IgD-negative memory B cell (primary cell): ENCODE results near the gene GINS2. TPM values are rescaled to one million over a fixed set of nuclear protein-coding genes. Genes with fewer than 3 reads are reported as not detected.
A peak's percentile ranks its signal among the peaks of the same experiment; 100 is the strongest.

ENCODE experiments used
- H3K27ac Mint-ChIP-seq, 3 donors: one replicate each; pipeline ENCODE4 v1.8.0; 2020 to 2022; ENCODE audit warnings: mild to moderate bottlenecking in 3 of 3, mixed read lengths in 3 of 3, moderate library complexity in 1 of 3
- H3K27me3 Mint-ChIP-seq: one replicate; pipeline ENCODE4 v1.8.0; 2021; ENCODE audit warnings: mixed read lengths
- H3K36me3 Mint-ChIP-seq: one replicate; pipeline ENCODE4 v1.8.0; 2020; ENCODE audit warnings: mild to moderate bottlenecking, mixed read lengths
- H3K4me1 Mint-ChIP-seq, 3 donors: one replicate each; pipeline ENCODE4 v1.8.0; 2020 to 2022; ENCODE audit warnings: mixed read lengths in 3 of 3, mild to moderate bottlenecking in 1 of 3
- H3K4me3 Mint-ChIP-seq, 4 donors: one replicate each; pipeline ENCODE4 v1.8.0; 2020 to 2022; ENCODE audit warnings: mild to moderate bottlenecking in 4 of 4, mixed read lengths in 4 of 4, moderate library complexity in 3 of 4
- H3K9me3 Mint-ChIP-seq, 3 donors: one replicate each; pipeline ENCODE4 v1.8.0; 2020 to 2021; ENCODE audit warnings: mixed read lengths in 3 of 3, mild to moderate bottlenecking in 1 of 3
- polyA plus RNA-seq: library from polyadenylated mRNA; unstranded; fragments of 300-500 nt; fragmentation: Illumina TruSeq; gene quantifications from one replicate; pipeline ENCODE4 v1.2.3, GENCODE V29; 2021

GINS2 gene
- polyA plus RNA-seq, 1 donor from 2014 or later: 0.69 TPM

GRCh38 chr16:85674828-85675227 lies 13.9 kb downstream of the GINS2 start:
- no peak overlapping the region for H3K27ac Mint-ChIP-seq
- no peaks in the 10 kb centered on the region for H3K27me3 Mint-ChIP-seq
- no peaks in the 10 kb centered on the region for H3K9me3 Mint-ChIP-seq
- peaks cover 4% of the 10 kb centered on the region for H3K36me3 Mint-ChIP-seq
- peak overlapping the region in 2 of 4 donors; percentile 22 to 76 for H3K4me3 Mint-ChIP-seq
- peaks cover 0 to 4% (median 4%) of the 10 kb centered on the region in 3 donors for H3K4me1 Mint-ChIP-seq

- Mint-ChIP-seq H3K36me3 (peaks cover 4% of the 10 kb centered on the region), H3K4me3 (no peak overlapping the region), H3K9me3 (no peaks in the 10 kb centered on the region), H3K4me1 (peaks cover 0 to 4% (median 3%) of the 10 kb centered on the region in 3 donors), H3K27me3 (no peaks in the 10 kb centered on the region), H3K27ac (no peak overlapping the region)
Measured at GRCh38 chr16:85674418-85674755, 14.4 kb downstream of the GINS2 start.

GRCh38 chr16:85673529-85674417 lies 15.0 kb downstream of the GINS2 start:
- H3K27ac Mint-ChIP-seq: no peak overlapping the region

GRCh38 chr16:85670840-85671239 lies 17.9 kb downstream of the GINS2 start:
- Mint-ChIP-seq H3K4me1 (peaks cover 0 to 4% (median 3%) of the 10 kb centered on the region in 3 donors), H3K9me3 (no peaks in the 10 kb centered on the region), H3K36me3 (peaks cover 4% of the 10 kb centered on the region), H3K27ac (peak overlapping the region in 1 of 3 donors; percentile 31), H3K27me3 (no peaks in the 10 kb centered on the region), H3K4me3 (peak overlapping the region in 1 of 4 donors; percentile 73)

More at GRCh38 chr16:85673529-85674417, 15.0 kb downstream of the GINS2 start:
- Mint-ChIP-seq H3K9me3 (no peaks in the 10 kb centered on the region), H3K27me3 (no peaks in the 10 kb centered on the region), H3K4me3 (no peak overlapping the region), H3K36me3 (peaks cover 4% of the 10 kb centered on the region), H3K4me1 (peaks cover 0 to 4% (median 3%) of the 10 kb centered on the region in 3 donors)

GRCh38 chr16:85668676-85669424 lies 19.9 kb downstream of the GINS2 start:
- no peaks in the 10 kb centered on the region for H3K9me3 Mint-ChIP-seq
- peak overlapping the region in 1 of 3 donors; percentile 32 for H3K27ac Mint-ChIP-seq
- H3K27me3 Mint-ChIP-seq: no peaks in the 10 kb centered on the region
- H3K36me3 Mint-ChIP-seq: peaks cover 9% of the 10 kb centered on the region
- no peak overlapping the region for H3K4me3 Mint-ChIP-seq
- H3K4me1 Mint-ChIP-seq: no peaks in the 10 kb centered on the region

- Mint-ChIP-seq H3K27me3 (no peaks in the 10 kb centered on the region), H3K4me1 (no peaks in the 10 kb centered on the region), H3K27ac (no peak overlapping the region), H3K9me3 (no peaks in the 10 kb centered on the region), H3K4me3 (no peak overlapping the region), H3K36me3 (peaks cover 9% of the 10 kb centered on the region)
Measured at GRCh38 chr16:85667841-85668413, 20.8 kb downstream of the GINS2 start.

- no peak overlapping the region for H3K4me3 Mint-ChIP-seq
- no peaks in the 10 kb centered on the region for H3K27me3 Mint-ChIP-seq
- H3K4me1 Mint-ChIP-seq: no peaks in the 10 kb centered on the region
- peaks cover 9% of the 10 kb centered on the region for H3K36me3 Mint-ChIP-seq
- H3K27ac Mint-ChIP-seq: no peak overlapping the region
- no peaks in the 10 kb centered on the region for H3K9me3 Mint-ChIP-seq
Measured at GRCh38 chr16:85667261-85667660, 21.5 kb downstream of the GINS2 start.

- H3K27ac Mint-ChIP-seq: peak overlapping the region in 1 of 3 donors; percentile 51
- no peak overlapping the region for H3K4me3 Mint-ChIP-seq
- H3K27me3 Mint-ChIP-seq: no peaks in the 10 kb centered on the region
- no peaks in the 10 kb centered on the region for H3K4me1 Mint-ChIP-seq
- H3K9me3 Mint-ChIP-seq: no peaks in the 10 kb centered on the region
- peaks cover 9% of the 10 kb centered on the region for H3K36me3 Mint-ChIP-seq
Measured at GRCh38 chr16:85665929-85666328, 22.8 kb downstream of the GINS2 start.

GRCh38 chr16:85665373-85665740 lies 23.4 kb downstream of the GINS2 start:
- no peaks in the 10 kb centered on the region for H3K9me3 Mint-ChIP-seq
- no peaks in the 10 kb centered on the region for H3K27me3 Mint-ChIP-seq
- no peaks in the 10 kb centered on the region for H3K4me1 Mint-ChIP-seq
- peaks cover 7% of the 10 kb centered on the region for H3K36me3 Mint-ChIP-seq
- peak overlapping the region in 1 of 3 donors; percentile 51 for H3K27ac Mint-ChIP-seq
- H3K4me3 Mint-ChIP-seq: no peak overlapping the region

GRCh38 chr16:85664580-85665372 lies 24.0 kb downstream of the GINS2 start:
- H3K36me3 Mint-ChIP-seq: peaks cover 5% of the 10 kb centered on the region
- no peak overlapping the region for H3K4me3 Mint-ChIP-seq
- H3K9me3 Mint-ChIP-seq: no peaks in the 10 kb centered on the region
- H3K27ac Mint-ChIP-seq: no peak overlapping the region
- H3K4me1 Mint-ChIP-seq: peaks cover 0 to 2% (median 1%) of the 10 kb centered on the region in 3 donors
- H3K27me3 Mint-ChIP-seq: no peaks in the 10 kb centered on the region

- Mint-ChIP-seq H3K4me3 (no peak overlapping the region), H3K27me3 (no peaks in the 10 kb centered on the region), H3K36me3 (peaks cover 5% of the 10 kb centered on the region), H3K27ac (no peak overlapping the region), H3K9me3 (no peaks in the 10 kb centered on the region), H3K4me1 (peaks cover 0 to 5% (median 3%) of the 10 kb centered on the region in 3 donors)
Measured at GRCh38 chr16:85663891-85664321, 24.8 kb downstream of the GINS2 start.

- no peak overlapping the region for H3K4me3 Mint-ChIP-seq
Measured at GRCh38 chr16:85662976-85663830, 25.6 kb downstream of the GINS2 start.

GRCh38 chr16:85662482-85662812 lies 26.3 kb downstream of the GINS2 start:
- H3K9me3 Mint-ChIP-seq: no peaks in the 10 kb centered on the region
- no peak overlapping the region for H3K4me3 Mint-ChIP-seq
- H3K27ac Mint-ChIP-seq: no peak overlapping the region
- H3K36me3 Mint-ChIP-seq: peaks cover 5% of the 10 kb centered on the region
- no peaks in the 10 kb centered on the region for H3K27me3 Mint-ChIP-seq
- H3K4me1 Mint-ChIP-seq: peaks cover 0 to 5% (median 3%) of the 10 kb centered on the region in 3 donors

More at GRCh38 chr16:85662976-85663830, 25.6 kb downstream of the GINS2 start:
- Mint-ChIP-seq H3K9me3 (no peaks in the 10 kb centered on the region), H3K27ac (no peak overlapping the region), H3K27me3 (no peaks in the 10 kb centered on the region), H3K36me3 (peaks cover 5% of the 10 kb centered on the region), H3K4me1 (peaks cover 0 to 5% (median 3%) of the 10 kb centered on the region in 3 donors)
